Panc1 (cell line): ENCODE data around the gene MTUS2. TPM values are rescaled to one million over a fixed set of nuclear protein-coding genes. Genes with fewer than 3 reads are reported as not detected.

ENCODE experiments used
- ATAC-seq: fragments of 200-7000 bp; cut with Tn5 transposase; 2 replicates; pipeline ENCODE4 v1.9.1; 2020; ENCODE audit warnings: mild to moderate bottlenecking, moderate library complexity
- BruUV-seq: library from RNA; stranded (reverse); fragments of 400-500 nt; replicated peaks from 2 replicates; lab custom pipeline; 2021; lab: Mats Ljungman, UMichigan
- CTCF ChIA-PET: fragments of 300-600 bp; sonication (Branson Sonifier 250); formaldehyde crosslinking; loops from one replicate; lab custom pipeline; 2022; ENCODE audit warnings: antibody characterized with exemption; lab: Charles Lee
- POLR2A ChIA-PET: fragments of 300-600 bp; sonication (Branson Sonifier 250); formaldehyde crosslinking; loops from one replicate; lab custom pipeline; 2022; ENCODE audit warnings: antibody characterized with exemption; lab: Charles Lee
- DNase-seq: peaks from one replicate; pipeline ENCODE4 v3.0.0-alpha.2; 2010; ENCODE audit warnings: low read depth, low spot score
- H3K27ac ChIP-seq: 2 replicates; pipeline ENCODE4 v1.5.1; 2011; ENCODE audit warnings: mild to moderate bottlenecking, low read length, inconsistent platforms
- H3K27me3 ChIP-seq: fragments of 200-500 bp; sonication (Bioruptor generic); 2 replicates; pipeline ENCODE4 v1.6.0; 2014; ENCODE audit warnings: low read length, inconsistent platforms; ENCODE audit not compliant: control insufficient read depth, insufficient read depth
- H3K36me3 ChIP-seq: fragments of 200-500 bp; sonication (Bioruptor generic); 2 replicates; pipeline ENCODE4 v1.5.1; 2014; ENCODE audit warnings: inconsistent platforms, mild to moderate bottlenecking, low read length, moderate library complexity; ENCODE audit not compliant: control insufficient read depth, insufficient read depth
- H3K4me1 ChIP-seq: 2 replicates; pipeline ENCODE4 v1.5.1; 2011; ENCODE audit warnings: inconsistent platforms, mild to moderate bottlenecking, low read length, moderate library complexity; ENCODE audit not compliant: control insufficient read depth, insufficient read depth
- H3K4me3 ChIP-seq, 2 experiments: 2 replicates each; pipeline ENCODE4 v1.5.1; 2011 to 2012; ENCODE audit warnings: low read depth in 2 of 2, low read length in 2 of 2, mild to moderate bottlenecking in 2 of 2, inconsistent platforms in 1 of 2, moderate library complexity in 1 of 2
- H3K9me3 ChIP-seq: fragments of 200-500 bp; sonication (Bioruptor generic); 2 replicates; pipeline ENCODE4 v1.5.1; 2014; ENCODE audit warnings: low read depth, mild to moderate bottlenecking, inconsistent platforms, low read length, moderate library complexity; ENCODE audit not compliant: control insufficient read depth, insufficient read depth
- CTCF ChIP-seq: fragments of 450-650 bp; IDR thresholded peaks from 2 replicates; pipeline ENCODE4 v1.5.1; 2017; ENCODE audit warnings: mild to moderate bottlenecking
- POLR2AphosphoS5 ChIP-seq: IDR thresholded peaks from 2 replicates; pipeline ENCODE4 v1.6.1; 2012; ENCODE audit warnings: mild to moderate bottlenecking, low read depth, low read length, moderate library complexity
- REST ChIP-seq, 2 experiments: IDR thresholded peaks; 2 replicates each; pipeline ENCODE4 v1.6.1; 2011 to 2012; ENCODE audit warnings: low read depth in 2 of 2, control low read depth in 1 of 2, low read length in 1 of 2, mild to moderate bottlenecking in 1 of 2, moderate library complexity in 1 of 2; ENCODE audit not compliant: insufficient read depth in 1 of 2
- SIN3A ChIP-seq: IDR thresholded peaks from 2 replicates; pipeline ENCODE4 v1.6.1; 2012; ENCODE audit warnings: low read depth, mild to moderate bottlenecking, low read length, moderate library complexity, borderline replicate concordance; ENCODE audit not compliant: insufficient read depth
- TCF7L2 ChIP-seq: IDR thresholded peaks from 2 replicates; pipeline ENCODE4 v1.6.1; 2011; ENCODE audit warnings: mild to moderate bottlenecking, low read depth, low read length, inconsistent platforms
- in situ Hi-C: cut with HindIII; loops from 2 replicates; pipeline ENCODE4 v1.10.0; 2016; ENCODE audit warnings: low sequenced_read_pairs, low pct_unique_long_range_greater_than_20kb
- intact Hi-C: fragments of 100-400 bp; cut with micrococcal nuclease; formaldehyde crosslinking; loops from one replicate; pipeline ENCODE4 v1.10.0; 2022; ENCODE audit not compliant: unreplicated experiment
- total RNA-seq: library from RNA; stranded (reverse); gene quantifications from one replicate; pipeline ENCODE4 v1.2.1, GENCODE V29; 2021; ENCODE audit not compliant: unreplicated experiment

The MTUS2 gene
- total RNA-seq, 1 experiment from 2014 or later: 0.05 TPM

GRCh38 chr13:29369060-29369743, 549.1 kb downstream of the MTUS2 start:
- no peaks in the 10 kb centered on the region for H3K36me3 ChIP-seq
- peak; percentile 72 for ATAC-seq
- in situ Hi-C loops: no loop called here
- CTCF ChIA-PET: no interaction called here
- H3K4me1 ChIP-seq: no peaks in the 10 kb centered on the region
- H3K4me3 ChIP-seq: no peak overlapping the region
- DNase-seq: no peak
- no peaks in the 10 kb centered on the region for H3K27me3 ChIP-seq
- intact Hi-C loops: no loop called here
- no peak overlapping the region for H3K27ac ChIP-seq
- no peaks in the 10 kb centered on the region for H3K9me3 ChIP-seq
- TF ChIP-seq REST (IDR thresholded peaks at IDR 0.05; ENCODE audit: insufficient read depth in 1 of 2, low read depth in 2 of 2, low read length in 1 of 2) (no peak), CTCF (peak; percentile 67), POLR2AphosphoS5 (no peak)
- no TSS peak for BruUV-seq
- POLR2A ChIA-PET: no interaction called here

GRCh38 chr13:29379281-29379680, 559.1 kb downstream of the MTUS2 start:
- ATAC-seq (no peak), DNase-seq (no peak)
- TF ChIP-seq SIN3A (no peak), CTCF (no peak), TCF7L2 (no peak), REST (IDR thresholded peaks at IDR 0.05; ENCODE audit: insufficient read depth in 1 of 2, low read depth in 2 of 2, low read length in 1 of 2) (no peak), POLR2AphosphoS5 (no peak)
- intact Hi-C loops (no loop called here), in situ Hi-C loops (no loop called here)
- Histone ChIP-seq H3K9me3 (no peaks in the 10 kb centered on the region), H3K36me3 (no peaks in the 10 kb centered on the region), H3K4me3 (no peak overlapping the region), H3K27me3 (no peaks in the 10 kb centered on the region), H3K4me1 (no peaks in the 10 kb centered on the region), H3K27ac (no peak overlapping the region)
- CTCF ChIA-PET: no interaction called here
- POLR2A ChIA-PET: no interaction called here
- BruUV-seq: no TSS peak
